ENCODE results near the gene PNMA8B. TPM values are rescaled to one million over a fixed set of nuclear protein-coding genes. Genes with fewer than 3 reads are reported as not detected.

Gene PNMA8B
- total and polyA plus RNA-seq, 2 donors (not counting 3 experiments of a cell fraction or from before 2014, with no cell fraction given) = 0.11 TPM; not detected in 1

DNA sequence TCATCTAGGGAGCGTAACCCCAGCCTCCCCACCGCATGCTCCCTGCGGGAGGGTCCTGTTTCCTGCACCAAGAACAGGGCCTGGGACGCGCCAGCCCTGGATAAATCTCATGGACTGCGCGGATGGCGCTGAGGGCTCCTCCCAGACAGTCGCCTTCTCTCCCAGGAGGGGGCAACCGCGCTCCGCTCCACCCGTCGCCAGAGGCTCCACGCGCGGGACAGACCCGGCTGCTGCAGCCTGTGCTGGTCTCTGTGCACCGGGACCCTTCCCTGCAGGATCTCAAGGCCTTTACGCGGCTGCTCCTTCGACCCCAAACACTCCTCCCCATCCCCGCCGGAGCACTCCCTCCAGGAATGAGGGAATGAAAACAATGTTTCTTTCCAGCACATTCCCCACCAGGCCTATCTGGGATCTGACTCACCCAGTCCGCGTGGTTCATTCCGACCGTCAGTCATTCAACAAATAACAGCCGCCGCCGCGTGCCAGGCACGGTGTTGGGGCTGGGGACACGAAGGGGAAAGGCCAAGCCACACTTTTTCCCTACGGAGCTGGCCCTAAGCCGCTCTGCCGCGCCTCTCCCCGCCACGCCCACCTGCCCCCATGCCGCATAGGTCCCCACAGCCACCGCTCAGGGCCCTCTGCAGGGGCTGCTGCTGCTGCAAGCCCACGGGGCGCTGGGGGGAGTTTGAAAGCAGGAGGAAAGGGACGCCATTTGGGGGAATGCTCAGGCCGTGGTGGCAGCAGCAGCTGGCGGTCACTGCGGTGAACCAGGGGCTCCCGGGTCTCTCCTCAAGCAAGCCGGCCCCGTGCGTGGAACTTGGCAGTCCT, 6.0 kb downstream of the PNMA8B start:
- CTCF ChIA-PET = interaction anchor here (0.9 to 3.8 kb wide), 6 partner anchors 26 to 208 kb away, joined by 3 to 94 read pairs (median 29); no protein-coding TSS in a partner anchor
- no peaks in the 10 kb centered on the region for H3K36me3 ChIP-seq (ENCODE audit: control insufficient read depth in 2 of 2, extremely low read depth in 1 of 2, insufficient read depth in 2 of 2, low read length in 2 of 2)
- peaks cover 62 to 65% of the 10 kb centered on the region in 2 experiments for H3K27me3 ChIP-seq (ENCODE audit: control insufficient read depth in 2 of 2, insufficient read depth in 2 of 2, low read length in 2 of 2)
- no peak overlapping the region for H3K4me3 ChIP-seq (replicated peaks in 1 of 3; ENCODE audit: insufficient read depth in 1 of 3, low read depth in 1 of 3, low read length in 3 of 3)
- POLR2A ChIA-PET = interaction anchor here (0.7 kb wide), 1 partner anchor 8 kb away, joined by 3 read pairs; no protein-coding TSS in a partner anchor
- no peaks in the 10 kb centered on the region for H4K20me1 ChIP-seq (replicated peaks; ENCODE audit: control insufficient read depth, extremely low read depth, insufficient read depth, low read length)
- DNase-seq (ENCODE audit: low read depth, low spot score) (peak; percentile 25), FAIRE-seq (peak; percentile 46)
- H3K79me2 ChIP-seq (ENCODE audit: control insufficient read depth, insufficient read depth, low read length) = no peaks in the 10 kb centered on the region
- H3K9me1 ChIP-seq (replicated peaks; ENCODE audit: control insufficient read depth, extremely low read depth, insufficient read depth, low read length) = no peaks in the 10 kb centered on the region
- TF ChIP-seq EZH2 (IDR thresholded peaks at IDR 0.05; ENCODE audit: borderline replicate concordance, low read depth, low read length, severe bottlenecking) (peak; percentile 66), GATA2 (IDR thresholded peaks at IDR 0.05; ENCODE audit: insufficient read depth, insufficient read length, low read depth, low read length) (no peak), JUN (IDR thresholded peaks at IDR 0.05; ENCODE audit: borderline replicate concordance, insufficient read depth, insufficient read length, low read depth) (no peak)
- TF ChIP-seq, protein P1, sequence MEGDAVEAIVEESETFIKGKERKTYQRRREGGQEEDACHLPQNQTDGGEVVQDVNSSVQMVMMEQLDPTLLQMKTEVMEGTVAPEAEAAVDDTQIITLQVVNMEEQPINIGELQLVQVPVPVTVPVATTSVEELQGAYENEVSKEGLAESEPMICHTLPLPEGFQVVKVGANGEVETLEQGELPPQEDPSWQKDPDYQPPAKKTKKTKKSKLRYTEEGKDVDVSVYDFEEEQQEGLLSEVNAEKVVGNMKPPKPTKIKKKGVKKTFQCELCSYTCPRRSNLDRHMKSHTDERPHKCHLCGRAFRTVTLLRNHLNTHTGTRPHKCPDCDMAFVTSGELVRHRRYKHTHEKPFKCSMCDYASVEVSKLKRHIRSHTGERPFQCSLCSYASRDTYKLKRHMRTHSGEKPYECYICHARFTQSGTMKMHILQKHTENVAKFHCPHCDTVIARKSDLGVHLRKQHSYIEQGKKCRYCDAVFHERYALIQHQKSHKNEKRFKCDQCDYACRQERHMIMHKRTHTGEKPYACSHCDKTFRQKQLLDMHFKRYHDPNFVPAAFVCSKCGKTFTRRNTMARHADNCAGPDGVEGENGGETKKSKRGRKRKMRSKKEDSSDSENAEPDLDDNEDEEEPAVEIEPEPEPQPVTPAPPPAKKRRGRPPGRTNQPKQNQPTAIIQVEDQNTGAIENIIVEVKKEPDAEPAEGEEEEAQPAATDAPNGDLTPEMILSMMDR (IDR thresholded peaks at IDR 0.05; ENCODE audit: extremely low read depth in 1 of 2, insufficient read depth in 1 of 2, low read depth in 1 of 2, low read length in 2 of 2) = peak; percentile 18 to 43
- no peak overlapping the region for H3K4me2 ChIP-seq (ENCODE audit: insufficient read depth, low read length)
- H2AFZ ChIP-seq (ENCODE audit: low read depth, low read length) = no peak overlapping the region
- no peak overlapping the region for H3K9ac ChIP-seq (replicated peaks; ENCODE audit: extremely low read depth, insufficient read depth, low read length)
- peaks cover 12% of the 10 kb centered on the region for H3K4me1 ChIP-seq (ENCODE audit: control insufficient read depth, extremely low read depth, insufficient read depth, low read length)
- intact Hi-C loops (cut with micrococcal nuclease) (loop anchor here (1.0 kb wide), 1 partner anchor 24 kb away; no protein-coding TSS in a partner anchor), dilution Hi-C loops (cut with MboI; ENCODE audit: extremely low pct_ligation_motif_present, low sequenced_read_pairs) (no loop called here)
- no TSS peak for BruUV-seq (replicated peaks)
- H3K27ac ChIP-seq (ENCODE audit: insufficient read depth, low read depth, low read length) = no peak overlapping the region
- no peaks in the 10 kb centered on the region for H3K9me3 ChIP-seq (replicated peaks; ENCODE audit: control insufficient read depth, insufficient read depth, low read length)

All from endothelial cell of umbilical vein (primary cell).